HepG2 (cell line): ENCODE data around the gene TTLL7. TPM values are rescaled to one million over a fixed set of nuclear protein-coding genes. Genes with fewer than 3 reads are reported as not detected.

Source experiments
- ATAC-seq: fragments of 200-7000 bp; cut with Tn5 transposase; 3 replicates; pipeline ENCODE4 v1.9.1; 2020; ENCODE audit warnings: mild to moderate bottlenecking, moderate library complexity
- BruUV-seq: library from RNA; stranded (reverse); fragments of 400-500 nt; replicated peaks from 2 replicates; lab custom pipeline; 2021; lab: Mats Ljungman, UMichigan
- CTCF ChIA-PET: fragments of 300-600 bp; formaldehyde crosslinking; extraction: SDS; loops from one replicate; lab custom pipeline; 2021; ENCODE audit warnings: low total read pairs, inconsistent platforms, low intra/inter-chr PET ratio; lab: Yijun Ruan, JAX
- POLR2A ChIA-PET: fragments of 350-600 bp; sonication (Branson Sonifier 250); formaldehyde crosslinking; loops from one replicate; lab custom pipeline; 2020; ENCODE audit warnings: antibody characterized with exemption, inconsistent platforms; lab: Yijun Ruan, JAX
- DNase-seq: peaks from one replicate; pipeline ENCODE4 v3.0.0-alpha.2; 2015; ENCODE audit warnings: low spot score
- FAIRE-seq: peaks from 3 replicates; lab custom pipeline; 2011; peaks lifted over from hg19 to GRCh38; lab: Jason Lieb, UNC
- H2AFZ ChIP-seq: one replicate; pipeline ENCODE4 v1.6.1; 2011; ENCODE audit warnings: low read length, inconsistent platforms
- H3K27ac ChIP-seq: fragments of 300-600 bp; 3 replicates; pipeline ENCODE4 v1.8.0; 2011; ENCODE audit warnings: mixed run types, mild to moderate bottlenecking, mixed read lengths, low read length, inconsistent platforms; ENCODE audit not compliant: insufficient read depth; ENCODE audit errors: extremely low read length
- H3K27me3 ChIP-seq, 2 experiments: fragments of 200-600 bp in 1 of 2; 2 replicates in 1 of 2; 3 replicates in 1 of 2; pipeline versions ENCODE4 v1.6.0 to v1.8.0; 2011; ENCODE audit warnings: low read length in 2 of 2, mild to moderate bottlenecking in 2 of 2, moderate library complexity in 2 of 2, inconsistent platforms in 1 of 2; ENCODE audit not compliant: insufficient read depth in 2 of 2, control insufficient read depth in 1 of 2
- H3K36me3 ChIP-seq, 2 experiments: fragments of 200-600 bp in 1 of 2; replicated peaks in 1 of 2; 2 replicates in 1 of 2; 3 replicates in 1 of 2; pipeline versions ENCODE4 v1.5.1 to v1.8.0; 2011; ENCODE audit warnings: low read length in 2 of 2, inconsistent platforms in 1 of 2; ENCODE audit not compliant: insufficient read depth in 2 of 2, control insufficient read depth in 1 of 2
- H3K4me1 ChIP-seq: 2 replicates; pipeline ENCODE4 v1.5.1; 2012; ENCODE audit warnings: low read length, inconsistent platforms; ENCODE audit not compliant: insufficient read depth
- H3K4me2 ChIP-seq: 2 replicates; pipeline ENCODE4 v1.6.0; 2011; ENCODE audit warnings: low read depth, low read length, inconsistent platforms
- H3K4me3 ChIP-seq, 3 experiments: fragments of 200-600 bp in 1 of 3; sonication (generic), shearing (Covaris generic) in 1 of 3; replicated peaks in 1 of 3; 2 replicates each; pipeline ENCODE4 v1.5.1; 2011 to 2016; ENCODE audit warnings: low read length in 3 of 3, inconsistent platforms in 2 of 3, low read depth in 2 of 3, mild to moderate bottlenecking in 2 of 3, control low read depth in 1 of 3, mixed read lengths in 1 of 3; ENCODE audit not compliant: insufficient read depth in 1 of 3
- H3K79me2 ChIP-seq: one replicate; pipeline ENCODE4 v1.6.1; 2011; ENCODE audit warnings: low read length, inconsistent platforms; ENCODE audit not compliant: insufficient read depth
- H3K9ac ChIP-seq: 2 replicates; pipeline ENCODE4 v1.6.0; 2011; ENCODE audit warnings: mild to moderate bottlenecking, low read depth, low read length, inconsistent platforms; ENCODE audit not compliant: insufficient read depth
- H3K9me3 ChIP-seq: 2 replicates; pipeline ENCODE4 v1.5.1; 2012; ENCODE audit warnings: mild to moderate bottlenecking, low read length
- H4K20me1 ChIP-seq: 2 replicates; pipeline ENCODE4 v1.6.0; 2011; ENCODE audit warnings: inconsistent platforms, mild to moderate bottlenecking, low read length, moderate library complexity; ENCODE audit not compliant: insufficient read depth
- CEBPB ChIP-seq: IDR thresholded peaks from 2 replicates; pipeline ENCODE4 v1.6.1; 2011; ENCODE audit warnings: low read depth, low read length, improper control_type of control experiment, borderline replicate concordance
- SMC3 ChIP-seq: IDR thresholded peaks from 2 replicates; pipeline ENCODE4 v1.6.1; 2011; ENCODE audit warnings: low read length, improper control_type of control experiment
- ZFP1 ChIP-seq: IDR thresholded peaks from 2 replicates; pipeline ENCODE4 v1.6.1; 2016
- ZNF451 ChIP-seq: sonication (generic); formaldehyde crosslinking; IDR thresholded peaks from 2 replicates; pipeline ENCODE4 v1.5.0; 2020; ENCODE audit warnings: mild to moderate bottlenecking, missing genetic modification reagents
- ZNF543 ChIP-seq: sonication (generic); formaldehyde crosslinking; IDR thresholded peaks from 2 replicates; pipeline ENCODE4 v1.4.0; 2020; ENCODE audit warnings: mild to moderate bottlenecking, missing genetic modification reagents
- ZNF674 ChIP-seq: sonication (generic); formaldehyde crosslinking; IDR thresholded peaks from 2 replicates; pipeline ENCODE4 v1.5.0; 2020; ENCODE audit warnings: low read depth, mild to moderate bottlenecking, missing genetic modification reagents
- ZNF777 ChIP-seq: sonication (generic); formaldehyde crosslinking; IDR thresholded peaks from 2 replicates; pipeline ENCODE4 v1.4.0; 2020; ENCODE audit warnings: missing genetic modification reagents
- ZNF839 ChIP-seq: sonication (generic); formaldehyde crosslinking; IDR thresholded peaks from 2 replicates; pipeline ENCODE4 v1.4.0; 2020; ENCODE audit warnings: missing genetic modification reagents, mild to moderate bottlenecking, borderline replicate concordance
- ZNF879 ChIP-seq: sonication (generic); formaldehyde crosslinking; IDR thresholded peaks from 2 replicates; pipeline ENCODE4 v1.8.1; 2023; ENCODE audit warnings: missing genetic modification reagents
- ZSCAN12 ChIP-seq: sonication (generic); formaldehyde crosslinking; IDR thresholded peaks from 2 replicates; pipeline ENCODE4 v1.9.0; 2021; ENCODE audit warnings: mild to moderate bottlenecking, missing genetic modification reagents
- WGBS: methylation state at CpG from one replicate; pipeline ENCODE4 v1.1.6; 2017; ENCODE audit warnings: low lambda C conversion rate; 5-methylcytosine and 5-hydroxymethylcytosine counted together
- in situ Hi-C: cut with HindIII; loops from 2 replicates; pipeline ENCODE4 v1.10.0; 2017; ENCODE audit warnings: low pct_unique_long_range_greater_than_20kb; ENCODE audit not compliant: extremely low pct_ligation_motif_present
- intact Hi-C: fragments of 100-400 bp; cut with micrococcal nuclease; formaldehyde crosslinking; loops from one replicate; pipeline ENCODE4 v1.10.0; 2022; ENCODE audit not compliant: unreplicated experiment
- polyA plus RNA-seq, 8 experiments: library from polyadenylated mRNA; depleted of rRNA in 3 of 8; stranded (reverse) in 7 of 8; unstranded in 1 of 8; fragments of >200 nt; fragmentation: Illumina TruSeq in 4 of 8; extraction: Trizol in 4 of 8; gene quantifications; 2 replicates each; pipeline versions ENCODE4 v1.2.1 to v1.2.3, GENCODE V29; 2011 to 2016; ENCODE audit warnings: low read depth in 4 of 8, missing spikeins in 1 of 8, mixed read lengths in 1 of 8; ENCODE audit not compliant: insufficient read depth in 1 of 8
- total RNA-seq, 5 experiments: library from RNA; depleted of rRNA; stranded (reverse); fragments of >200 nt; fragmentation: Illumina TruSeq; extraction: Trizol; gene quantifications; 2 replicates each; pipeline ENCODE4 v1.2.3, GENCODE V29; 2016; ENCODE audit warnings: low read depth in 1 of 5
- TF ChIP-seq, protein P1 (sequence below): sonication (generic); formaldehyde crosslinking; IDR thresholded peaks from 2 replicates; pipeline ENCODE4 v1.4.0; 2020; ENCODE audit warnings: mild to moderate bottlenecking, missing genetic modification reagents
- TF ChIP-seq, protein P2 (sequence below): IDR thresholded peaks from 2 replicates; pipeline ENCODE4 v1.6.1; 2012; ENCODE audit warnings: inconsistent platforms
- TF ChIP-seq, protein P3 (sequence below): sonication (generic); formaldehyde crosslinking; IDR thresholded peaks from 2 replicates; pipeline ENCODE4 v1.5.0; 2020; ENCODE audit warnings: mild to moderate bottlenecking, missing genetic modification reagents
- TF ChIP-seq, protein P4 (sequence below): sonication (generic); formaldehyde crosslinking; IDR thresholded peaks from 2 replicates; pipeline ENCODE4 v1.4.0; 2020; ENCODE audit warnings: mild to moderate bottlenecking, missing genetic modification reagents

The TTLL7 gene
- total and polyA plus RNA-seq, 2 of the 13 experiments (the other 11 are each of a cell fraction or from before 2014, with no cell fraction given): 0.07 to 0.22 TPM

DNA sequence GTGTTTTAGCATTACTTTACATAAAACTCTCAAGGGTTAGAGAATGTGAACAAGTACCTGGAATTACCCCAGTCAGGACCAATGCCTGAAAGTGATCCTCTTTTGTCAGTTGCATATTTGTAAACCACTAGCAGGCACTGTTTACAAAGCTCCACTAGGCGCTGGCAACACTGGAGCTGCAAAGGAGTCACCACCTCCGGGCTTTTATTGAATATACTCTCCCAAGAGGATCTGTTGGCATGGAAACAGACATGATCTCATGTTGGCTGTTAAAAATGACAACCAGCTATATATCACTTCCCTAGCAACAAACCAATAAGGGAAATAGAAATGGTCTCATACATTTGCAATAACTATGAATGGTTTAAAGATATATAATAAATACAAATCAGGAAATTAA lies 116.0 kb downstream of the TTLL7 start (continued):
- TF ChIP-seq, protein P1, sequence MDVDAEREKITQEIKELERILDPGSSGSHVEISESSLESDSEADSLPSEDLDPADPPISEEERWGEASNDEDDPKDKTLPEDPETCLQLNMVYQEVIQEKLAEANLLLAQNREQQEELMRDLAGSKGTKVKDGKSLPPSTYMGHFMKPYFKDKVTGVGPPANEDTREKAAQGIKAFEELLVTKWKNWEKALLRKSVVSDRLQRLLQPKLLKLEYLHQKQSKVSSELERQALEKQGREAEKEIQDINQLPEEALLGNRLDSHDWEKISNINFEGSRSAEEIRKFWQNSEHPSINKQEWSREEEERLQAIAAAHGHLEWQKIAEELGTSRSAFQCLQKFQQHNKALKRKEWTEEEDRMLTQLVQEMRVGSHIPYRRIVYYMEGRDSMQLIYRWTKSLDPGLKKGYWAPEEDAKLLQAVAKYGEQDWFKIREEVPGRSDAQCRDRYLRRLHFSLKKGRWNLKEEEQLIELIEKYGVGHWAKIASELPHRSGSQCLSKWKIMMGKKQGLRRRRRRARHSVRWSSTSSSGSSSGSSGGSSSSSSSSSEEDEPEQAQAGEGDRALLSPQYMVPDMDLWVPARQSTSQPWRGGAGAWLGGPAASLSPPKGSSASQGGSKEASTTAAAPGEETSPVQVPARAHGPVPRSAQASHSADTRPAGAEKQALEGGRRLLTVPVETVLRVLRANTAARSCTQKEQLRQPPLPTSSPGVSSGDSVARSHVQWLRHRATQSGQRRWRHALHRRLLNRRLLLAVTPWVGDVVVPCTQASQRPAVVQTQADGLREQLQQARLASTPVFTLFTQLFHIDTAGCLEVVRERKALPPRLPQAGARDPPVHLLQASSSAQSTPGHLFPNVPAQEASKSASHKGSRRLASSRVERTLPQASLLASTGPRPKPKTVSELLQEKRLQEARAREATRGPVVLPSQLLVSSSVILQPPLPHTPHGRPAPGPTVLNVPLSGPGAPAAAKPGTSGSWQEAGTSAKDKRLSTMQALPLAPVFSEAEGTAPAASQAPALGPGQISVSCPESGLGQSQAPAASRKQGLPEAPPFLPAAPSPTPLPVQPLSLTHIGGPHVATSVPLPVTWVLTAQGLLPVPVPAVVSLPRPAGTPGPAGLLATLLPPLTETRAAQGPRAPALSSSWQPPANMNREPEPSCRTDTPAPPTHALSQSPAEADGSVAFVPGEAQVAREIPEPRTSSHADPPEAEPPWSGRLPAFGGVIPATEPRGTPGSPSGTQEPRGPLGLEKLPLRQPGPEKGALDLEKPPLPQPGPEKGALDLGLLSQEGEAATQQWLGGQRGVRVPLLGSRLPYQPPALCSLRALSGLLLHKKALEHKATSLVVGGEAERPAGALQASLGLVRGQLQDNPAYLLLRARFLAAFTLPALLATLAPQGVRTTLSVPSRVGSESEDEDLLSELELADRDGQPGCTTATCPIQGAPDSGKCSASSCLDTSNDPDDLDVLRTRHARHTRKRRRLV (CRISPR knock-in tag): no peak
- TF ChIP-seq ZNF879 (CRISPR knock-in tag) (no peak), ZFP1 (CRISPR knock-in tag) (no peak), CEBPB (no peak)
- TF ChIP-seq, protein P2, sequence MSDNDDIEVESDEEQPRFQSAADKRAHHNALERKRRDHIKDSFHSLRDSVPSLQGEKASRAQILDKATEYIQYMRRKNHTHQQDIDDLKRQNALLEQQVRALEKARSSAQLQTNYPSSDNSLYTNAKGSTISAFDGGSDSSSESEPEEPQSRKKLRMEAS: no peak

DNA sequence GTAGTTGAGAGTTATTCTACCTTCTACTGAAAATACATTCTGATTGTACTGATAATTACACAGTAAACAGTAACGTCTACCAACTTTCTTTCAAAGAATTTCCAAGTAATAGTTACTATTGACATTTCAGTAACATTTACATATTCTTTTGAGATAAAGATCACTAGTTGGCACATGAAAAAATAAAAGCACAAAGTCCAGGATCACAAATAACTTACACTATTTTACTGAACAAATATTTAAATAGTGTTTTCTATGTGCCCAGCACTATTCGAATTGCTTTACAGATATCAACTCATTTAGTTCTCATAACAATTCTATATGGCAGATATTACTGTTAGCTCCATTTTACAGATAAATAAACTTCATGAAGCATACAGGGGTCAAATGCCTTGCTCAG lies 126.4 kb downstream of the TTLL7 start:
- Histone ChIP-seq H3K4me2 (no peak overlapping the region), H3K4me1 (no peaks in the 10 kb centered on the region), H4K20me1 (no peaks in the 10 kb centered on the region), H3K27ac (no peak overlapping the region), H2AFZ (no peak overlapping the region), H3K36me3 (no peaks in the 10 kb centered on the region), H3K79me2 (no peaks in the 10 kb centered on the region), H3K27me3 (no peaks in the 10 kb centered on the region), H3K9ac (no peak overlapping the region), H3K4me3 (no peak overlapping the region), H3K9me3 (no peaks in the 10 kb centered on the region)
- no peak for ATAC-seq
- ChIA-PET POLR2A (no interaction called here), CTCF (no interaction called here)
- no peak for DNase-seq
- in situ Hi-C loops (no loop called here), intact Hi-C loops (no loop called here)
- no TSS peak for BruUV-seq
- FAIRE-seq: no peak
- 2% methylated on average over 2 of the region's 2 CpGs for WGBS
- TF ChIP-seq ZSCAN12 (CRISPR knock-in tag) (no peak), ZNF777 (CRISPR knock-in tag) (no peak), SMC3 (no peak), ZNF674 (no peak), ZNF543 (no peak), ZNF839 (CRISPR knock-in tag) (no peak), ZNF451 (no peak)
- TF ChIP-seq, protein P3, sequence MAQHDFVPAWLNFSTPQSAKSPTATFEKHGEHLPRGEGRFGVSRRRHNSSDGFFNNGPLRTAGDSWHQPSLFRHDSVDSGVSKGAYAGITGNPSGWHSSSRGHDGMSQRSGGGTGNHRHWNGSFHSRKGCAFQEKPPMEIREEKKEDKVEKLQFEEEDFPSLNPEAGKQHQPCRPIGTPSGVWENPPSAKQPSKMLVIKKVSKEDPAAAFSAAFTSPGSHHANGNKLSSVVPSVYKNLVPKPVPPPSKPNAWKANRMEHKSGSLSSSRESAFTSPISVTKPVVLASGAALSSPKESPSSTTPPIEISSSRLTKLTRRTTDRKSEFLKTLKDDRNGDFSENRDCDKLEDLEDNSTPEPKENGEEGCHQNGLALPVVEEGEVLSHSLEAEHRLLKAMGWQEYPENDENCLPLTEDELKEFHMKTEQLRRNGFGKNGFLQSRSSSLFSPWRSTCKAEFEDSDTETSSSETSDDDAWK: no peak
- TF ChIP-seq, protein P4, sequence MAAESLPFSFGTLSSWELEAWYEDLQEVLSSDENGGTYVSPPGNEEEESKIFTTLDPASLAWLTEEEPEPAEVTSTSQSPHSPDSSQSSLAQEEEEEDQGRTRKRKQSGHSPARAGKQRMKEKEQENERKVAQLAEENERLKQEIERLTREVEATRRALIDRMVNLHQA: no peak
